ENCODE measurements around the gene HLCS.

Gene HLCS

GRCh38 chr21:36945496-36946138 lies 20.9 kb downstream of the HLCS start:
- Histone ChIP-seq H3K4me3 (ENCODE audit: low read length in 2 of 2) (no peak overlapping the region), H3K14ac (ENCODE audit: low read length) (no peak overlapping the region), H2BK12ac (ENCODE audit: low read length) (no peak overlapping the region), H3K27ac (replicated peaks; ENCODE audit: low read length) (no peak overlapping the region), H3K4ac (ENCODE audit: low read length) (no peak overlapping the region), H2AFZ (ENCODE audit: low read length) (no peak overlapping the region), H3K23ac (ENCODE audit: low read depth, low read length, poor library complexity) (no peak overlapping the region), H3K9me3 (replicated peaks in 1 of 2; ENCODE audit: control insufficient read depth in 2 of 2, insufficient read depth in 1 of 2, low read depth in 1 of 2, low read length in 2 of 2) (peaks cover 2 to 10% of the 10 kb centered on the region in 2 donors), H2BK15ac (ENCODE audit: low read length) (no peak overlapping the region), H3K27me3 (ENCODE audit: control insufficient read depth in 3 of 3, insufficient read depth in 3 of 3, low read depth in 1 of 3, low read length in 3 of 3) (no peaks in the 10 kb centered on the region), H4K8ac (ENCODE audit: low read depth, low read length) (no peak overlapping the region), H3K4me2 (ENCODE audit: insufficient read depth, low read length, poor library complexity, severe bottlenecking) (no peak overlapping the region), H3K18ac (ENCODE audit: low read length) (no peak overlapping the region), H3K9ac (ENCODE audit: low read depth, low read length, poor library complexity) (no peak overlapping the region), H4K91ac (ENCODE audit: low read depth, low read length, poor library complexity) (no peak overlapping the region), H2AK5ac (ENCODE audit: low read depth, low read length) (no peak overlapping the region), H2BK120ac (ENCODE audit: low read depth, low read length) (no peak overlapping the region), H3K36me3 (replicated peaks in 1 of 2; ENCODE audit: control insufficient read depth in 2 of 2, insufficient read depth in 2 of 2, low read length in 2 of 2) (peaks cover 0 to 39% of the 10 kb centered on the region in 2 donors), H3K4me1 (ENCODE audit: control insufficient read depth in 2 of 2, insufficient read depth in 1 of 2, low read depth in 1 of 2, low read length in 2 of 2) (peaks cover 3 to 10% of the 10 kb centered on the region in 2 donors), H2BK5ac (ENCODE audit: low read length) (no peak overlapping the region), H3K79me1 (ENCODE audit: low read depth, low read length) (no peaks in the 10 kb centered on the region)
- WGBS, 2 donors (ENCODE audit: extremely low coverage in 2 of 2, insufficient read length in 2 of 2, insufficient replicate concordance in 1 of 2) = no CpG with 5 or more reads among the region's 6 CpGs
- no peak for DNase-seq (ENCODE audit: low spot score)

- Histone ChIP-seq H3K27ac (replicated peaks; ENCODE audit: low read length) (no peak overlapping the region), H3K4me3 (ENCODE audit: low read length in 2 of 2) (no peak overlapping the region), H4K91ac (ENCODE audit: low read depth, low read length, poor library complexity) (no peak overlapping the region), H3K23ac (ENCODE audit: low read depth, low read length, poor library complexity) (no peak overlapping the region), H2BK12ac (ENCODE audit: low read length) (no peak overlapping the region), H3K36me3 (replicated peaks in 1 of 2; ENCODE audit: control insufficient read depth in 2 of 2, insufficient read depth in 2 of 2, low read length in 2 of 2) (peaks cover 13 to 60% of the 10 kb centered on the region in 2 donors), H4K8ac (ENCODE audit: low read depth, low read length) (no peak overlapping the region), H2AFZ (ENCODE audit: low read length) (no peak overlapping the region), H3K4me1 (ENCODE audit: control insufficient read depth in 2 of 2, insufficient read depth in 1 of 2, low read depth in 1 of 2, low read length in 2 of 2) (peaks cover 0 to 3% of the 10 kb centered on the region in 2 donors), H3K4me2 (ENCODE audit: insufficient read depth, low read length, poor library complexity, severe bottlenecking) (no peak overlapping the region), H3K18ac (ENCODE audit: low read length) (no peak overlapping the region), H3K79me1 (ENCODE audit: low read depth, low read length) (no peaks in the 10 kb centered on the region), H2AK5ac (ENCODE audit: low read depth, low read length) (no peak overlapping the region), H3K9ac (ENCODE audit: low read depth, low read length, poor library complexity) (no peak overlapping the region), H2BK5ac (ENCODE audit: low read length) (no peak overlapping the region), H2BK15ac (ENCODE audit: low read length) (no peak overlapping the region), H3K14ac (ENCODE audit: low read length) (no peak overlapping the region), H3K4ac (ENCODE audit: low read length) (no peak overlapping the region), H2BK120ac (ENCODE audit: low read depth, low read length) (no peak overlapping the region), H3K27me3 (ENCODE audit: control insufficient read depth in 3 of 3, insufficient read depth in 3 of 3, low read depth in 1 of 3, low read length in 3 of 3) (no peaks in the 10 kb centered on the region), H3K9me3 (replicated peaks in 1 of 2; ENCODE audit: control insufficient read depth in 2 of 2, insufficient read depth in 1 of 2, low read depth in 1 of 2, low read length in 2 of 2) (no peaks in the 10 kb centered on the region)
- WGBS, 2 donors (ENCODE audit: extremely low coverage in 2 of 2, insufficient read length in 2 of 2, insufficient replicate concordance in 1 of 2) = no CpG with 5 or more reads among the region's 24 CpGs
- DNase-seq (ENCODE audit: low spot score) = no peak
Observed at GRCh38 chr21:36936361-36937135, 29.9 kb downstream of the HLCS start.

DNA sequence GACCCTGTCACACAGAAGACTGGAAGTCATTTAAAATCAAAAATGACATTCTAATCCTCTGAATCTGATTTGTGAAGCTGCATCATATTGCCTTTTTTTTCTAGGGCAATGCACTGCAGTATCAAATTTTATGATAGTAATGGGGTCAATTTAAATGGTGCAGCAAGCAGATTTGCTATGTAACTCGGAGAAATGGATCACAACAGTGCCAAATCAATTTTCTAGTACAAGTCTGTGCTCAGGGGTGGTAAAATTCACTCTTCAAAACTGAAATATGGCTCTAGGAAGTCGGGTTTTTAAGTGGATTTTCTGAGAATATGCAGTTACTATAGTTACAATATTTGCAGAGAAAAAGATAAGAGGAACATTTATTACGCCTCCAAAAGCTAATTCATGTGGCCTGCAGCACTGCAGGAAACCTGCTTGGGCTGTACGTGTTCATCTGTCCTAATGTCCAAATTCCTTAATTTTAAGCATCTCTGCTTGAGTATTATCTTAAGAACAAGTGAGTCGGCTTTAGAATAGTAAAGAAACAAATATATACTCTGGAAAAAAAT lies 31.5 kb downstream of the HLCS start:
- Histone ChIP-seq H3K4me3 (ENCODE audit: low read length in 2 of 2) (no peak overlapping the region), H2BK12ac (ENCODE audit: low read length) (no peak overlapping the region), H4K91ac (ENCODE audit: low read depth, low read length, poor library complexity) (no peak overlapping the region), H3K9ac (ENCODE audit: low read depth, low read length, poor library complexity) (no peak overlapping the region), H3K4me1 (ENCODE audit: control insufficient read depth in 2 of 2, insufficient read depth in 1 of 2, low read depth in 1 of 2, low read length in 2 of 2) (peaks cover 0 to 3% of the 10 kb centered on the region in 2 donors), H3K36me3 (replicated peaks in 1 of 2; ENCODE audit: control insufficient read depth in 2 of 2, insufficient read depth in 2 of 2, low read length in 2 of 2) (peaks cover 13 to 63% of the 10 kb centered on the region in 2 donors), H3K27ac (replicated peaks; ENCODE audit: low read length) (no peak overlapping the region), H3K79me1 (ENCODE audit: low read depth, low read length) (no peaks in the 10 kb centered on the region), H3K14ac (ENCODE audit: low read length) (no peak overlapping the region), H4K8ac (ENCODE audit: low read depth, low read length) (no peak overlapping the region), H3K9me3 (replicated peaks in 1 of 2; ENCODE audit: control insufficient read depth in 2 of 2, insufficient read depth in 1 of 2, low read depth in 1 of 2, low read length in 2 of 2) (no peaks in the 10 kb centered on the region), H3K18ac (ENCODE audit: low read length) (no peak overlapping the region), H3K27me3 (ENCODE audit: control insufficient read depth in 3 of 3, insufficient read depth in 3 of 3, low read depth in 1 of 3, low read length in 3 of 3) (no peaks in the 10 kb centered on the region), H2AK5ac (ENCODE audit: low read depth, low read length) (no peak overlapping the region), H2BK15ac (ENCODE audit: low read length) (no peak overlapping the region), H3K4ac (ENCODE audit: low read length) (no peak overlapping the region), H3K4me2 (ENCODE audit: insufficient read depth, low read length, poor library complexity, severe bottlenecking) (no peak overlapping the region), H2AFZ (ENCODE audit: low read length) (no peak overlapping the region), H3K23ac (ENCODE audit: low read depth, low read length, poor library complexity) (no peak overlapping the region), H2BK5ac (ENCODE audit: low read length) (no peak overlapping the region), H2BK120ac (ENCODE audit: low read depth, low read length) (no peak overlapping the region)
- DNase-seq (ENCODE audit: low spot score) = no peak
- WGBS, 2 donors (ENCODE audit: extremely low coverage in 2 of 2, insufficient read length in 2 of 2, insufficient replicate concordance in 1 of 2) = no CpG with 5 or more reads among the region's 5 CpGs

DNA sequence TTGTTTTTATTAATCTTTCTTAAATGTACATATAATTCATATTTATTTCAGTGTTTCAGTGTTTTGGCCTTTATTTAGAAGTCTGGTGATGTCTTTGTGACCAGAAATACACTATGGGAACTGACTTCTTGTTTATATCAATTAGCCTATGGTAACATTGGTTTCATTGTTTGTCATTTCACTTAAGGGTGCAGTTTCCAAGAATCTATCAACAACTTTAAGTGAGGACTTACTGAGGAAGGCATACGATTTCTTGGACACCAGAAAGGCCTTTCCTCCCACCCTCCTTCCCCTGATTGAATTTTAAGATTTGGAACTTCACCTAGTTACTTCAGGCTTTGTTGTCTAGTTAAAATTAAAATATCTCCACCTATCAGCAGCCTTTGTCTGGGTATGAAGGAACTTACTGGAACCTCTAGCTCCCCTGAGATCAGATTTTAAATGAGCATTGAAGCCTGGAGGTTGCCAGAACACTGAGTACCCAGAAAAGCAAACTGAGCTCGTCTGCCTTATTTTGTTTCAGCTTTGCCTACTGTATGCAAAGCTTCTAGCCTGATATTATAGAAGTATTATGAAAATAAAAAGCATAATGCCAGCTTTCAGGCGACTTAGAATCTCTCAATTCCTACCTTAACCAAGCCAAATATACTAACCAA lies 34.2 kb downstream of the HLCS start:
- peaks cover 15 to 65% of the 10 kb centered on the region in 2 donors for H3K36me3 ChIP-seq (replicated peaks in 1 of 2; ENCODE audit: control insufficient read depth in 2 of 2, insufficient read depth in 2 of 2, low read length in 2 of 2)
- H3K27ac ChIP-seq (replicated peaks; ENCODE audit: low read length) = no peak overlapping the region
- H4K8ac ChIP-seq (ENCODE audit: low read depth, low read length) = no peak overlapping the region
- H3K18ac ChIP-seq (ENCODE audit: low read length) = no peak overlapping the region
- no peak overlapping the region for H2AFZ ChIP-seq (ENCODE audit: low read length)
- H3K79me1 ChIP-seq (ENCODE audit: low read depth, low read length) = no peaks in the 10 kb centered on the region
- no peak overlapping the region for H4K91ac ChIP-seq (ENCODE audit: low read depth, low read length, poor library complexity)
- no peak overlapping the region for H3K14ac ChIP-seq (ENCODE audit: low read length)
- no peak overlapping the region for H2BK15ac ChIP-seq (ENCODE audit: low read length)
- no CpG with 5 or more reads among the region's 3 CpGs for WGBS, 2 donors (ENCODE audit: extremely low coverage in 2 of 2, insufficient read length in 2 of 2, insufficient replicate concordance in 1 of 2)
- no peak overlapping the region for H2BK5ac ChIP-seq (ENCODE audit: low read length)
- H3K4me1 ChIP-seq (ENCODE audit: control insufficient read depth in 2 of 2, insufficient read depth in 1 of 2, low read depth in 1 of 2, low read length in 2 of 2) = no peaks in the 10 kb centered on the region
- no peak overlapping the region for H3K4ac ChIP-seq (ENCODE audit: low read length)
- H3K4me3 ChIP-seq (ENCODE audit: low read length in 2 of 2) = no peak overlapping the region
- no peak overlapping the region for H3K4me2 ChIP-seq (ENCODE audit: insufficient read depth, low read length, poor library complexity, severe bottlenecking)
- H3K23ac ChIP-seq (ENCODE audit: low read depth, low read length, poor library complexity) = no peak overlapping the region
- H3K9me3 ChIP-seq (replicated peaks in 1 of 2; ENCODE audit: control insufficient read depth in 2 of 2, insufficient read depth in 1 of 2, low read depth in 1 of 2, low read length in 2 of 2) = no peaks in the 10 kb centered on the region
- DNase-seq (ENCODE audit: low spot score) = no peak
- H3K27me3 ChIP-seq (ENCODE audit: control insufficient read depth in 3 of 3, insufficient read depth in 3 of 3, low read depth in 1 of 3, low read length in 3 of 3) = no peaks in the 10 kb centered on the region
- H2BK12ac ChIP-seq (ENCODE audit: low read length) = no peak overlapping the region
- H2AK5ac ChIP-seq (ENCODE audit: low read depth, low read length) = no peak overlapping the region
- no peak overlapping the region for H2BK120ac ChIP-seq (ENCODE audit: low read depth, low read length)
- H3K9ac ChIP-seq (ENCODE audit: low read depth, low read length, poor library complexity) = no peak overlapping the region

Data from neuronal stem cell (in vitro differentiated cells).